Erythroblast (primary cell): ENCODE results near the gene FCN1.

ENCODE experiments used
- DNase-seq, 2 experiments: peaks; one replicate each; lab custom pipeline; 2025; lab: John Stamatoyannopoulos, UW
- GATA1 ChIP-seq: IDR thresholded peaks from 2 replicates; pipeline ENCODE4 v1.6.1; 2011; ENCODE audit warnings: low read depth, mild to moderate bottlenecking, control low read depth, low read length, moderate library complexity
- POLR2A ChIP-seq: IDR thresholded peaks from 2 replicates; pipeline ENCODE4 v1.6.1; 2011; ENCODE audit warnings: mild to moderate bottlenecking, low read length

Gene FCN1

GRCh38 chr9:134922066-134922931, 4.6 kb upstream of the FCN1 start:
- TF ChIP-seq POLR2A (no peak), GATA1 (no peak)
- DNase-seq = no peak

GRCh38 chr9:134919303-134919702, 1.6 kb upstream of the FCN1 start:
- TF ChIP-seq POLR2A (no peak), GATA1 (no peak)
- DNase-seq = no peak

DNA sequence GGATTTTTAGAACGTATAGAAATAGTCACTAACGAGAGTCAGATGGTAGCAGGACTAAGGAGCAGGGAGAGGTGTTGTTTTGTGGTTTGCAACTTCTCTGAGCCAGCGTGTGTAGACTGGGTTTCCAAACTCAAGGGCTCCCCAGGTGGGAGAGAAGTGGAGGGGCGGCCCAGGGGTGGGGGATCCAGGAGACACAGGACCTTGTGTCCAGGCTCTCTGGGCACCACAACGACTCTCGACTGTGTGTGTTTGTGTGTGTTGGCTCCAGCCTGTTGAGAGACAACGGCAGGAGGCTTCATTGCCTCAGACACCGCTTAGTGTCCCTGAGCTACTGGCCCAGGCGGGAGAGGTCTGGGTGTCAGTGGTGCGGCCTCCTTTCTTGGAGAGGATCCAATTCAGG, 934 bp upstream of the FCN1 start:
- no peak for TF ChIP-seq POLR2A
- no peak for TF ChIP-seq GATA1

GRCh38 chr9:134916161-134916665, 1.5 kb downstream of the FCN1 start:
- TF ChIP-seq GATA1 (no peak), POLR2A (no peak)
- no peak for DNase-seq

More for the DNA sequence above, 934 bp upstream of the FCN1 start:
- no peak for DNase-seq

GRCh38 chr9:134915046-134915985, 2.4 kb downstream of the FCN1 start:
- no peak for DNase-seq
- TF ChIP-seq POLR2A (no peak), GATA1 (no peak)

GRCh38 chr9:134914501-134914834, 3.2 kb downstream of the FCN1 start:
- TF ChIP-seq GATA1 = no peak
- TF ChIP-seq POLR2A = no peak
- DNase-seq = no peak

GRCh38 chr9:134913713-134914500, 3.8 kb downstream of the FCN1 start:
- no peak for DNase-seq
- TF ChIP-seq POLR2A (no peak), GATA1 (no peak)

GRCh38 chr9:134913041-134913712, 4.5 kb downstream of the FCN1 start:
- no peak for DNase-seq
- TF ChIP-seq GATA1 = no peak
- TF ChIP-seq POLR2A = no peak

DNA sequence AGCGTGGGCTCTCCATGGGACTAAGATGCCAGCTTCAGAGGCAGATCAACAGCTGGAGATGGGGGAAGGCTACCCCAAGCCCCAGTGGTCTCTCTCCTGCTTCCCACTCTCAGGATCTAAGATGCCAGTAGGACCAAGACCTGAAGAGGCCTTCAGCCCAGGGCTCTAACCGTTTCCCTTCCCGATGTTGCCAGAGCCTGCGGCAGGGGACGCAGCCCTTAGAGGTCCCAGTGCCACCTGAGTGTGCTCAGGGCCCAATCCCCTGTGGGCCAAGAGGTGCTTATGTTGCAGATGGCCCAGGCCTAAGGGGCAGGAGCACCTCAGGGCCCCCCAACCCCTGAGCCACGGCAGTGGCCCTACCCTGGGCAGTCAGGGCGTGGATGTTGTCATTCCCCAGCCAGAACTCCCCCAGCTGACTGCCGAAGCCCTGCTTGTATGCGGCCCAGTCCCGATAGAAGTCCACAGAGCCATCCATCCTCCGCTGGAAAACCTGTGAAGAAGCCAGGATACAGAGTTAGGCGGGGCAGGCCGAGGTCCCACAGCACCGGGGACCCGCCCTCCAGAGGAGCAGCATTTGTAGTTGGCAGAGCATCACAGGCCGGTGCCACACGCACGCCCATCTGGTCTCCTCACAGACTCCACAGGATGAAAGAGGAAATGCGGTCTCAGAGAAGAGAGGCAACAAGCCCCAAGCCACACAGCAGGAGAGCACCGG, 5.4 kb downstream of the FCN1 start:
- TF ChIP-seq GATA1 = no peak
- no peak for TF ChIP-seq POLR2A
- DNase-seq = no peak

- no peak for DNase-seq
- TF ChIP-seq POLR2A = no peak
- TF ChIP-seq GATA1 = no peak
Measured at GRCh38 chr9:134909511-134910481, 7.9 kb downstream of the FCN1 start.

GRCh38 chr9:134908524-134909309, 9.0 kb downstream of the FCN1 start:
- no peak for DNase-seq
- TF ChIP-seq POLR2A = no peak
- TF ChIP-seq GATA1 = no peak
